Left forelimb (tissue), 1 donor: ENCODE results near the gene TTC27.
A peak's percentile ranks its signal among the peaks of the same experiment; 100 is the strongest.
"Not testable (repeated sequence)": the region's sequence is repeated elsewhere in the genome, so short reads cannot be mapped to it uniquely, and the experiment has no call there.

Source experiments
- DNase-seq: peaks from one replicate; pipeline ENCODE4 v3.0.0-alpha.2; 2018; ENCODE audit warnings: low spot score

The TTC27 gene

GRCh38 chr2:32627814-32628579 is at the start of gene TTC27:
Gene TTC27, plus strand, starts transcription at chr2:32628050. Its CDS starts 243 bp downstream, at chr2:32628293.
- DNase-seq: peak; percentile 95

GRCh38 chr2:32591669-32592463 is 36.0 kb upstream of the TTC27 start:
- DNase-seq: no peak

GRCh38 chr2:32594573-32594972 is 33.3 kb upstream of the TTC27 start:
- DNase-seq: no peak

- no peak for DNase-seq
Observed at GRCh38 chr2:32611366-32611765, 16.5 kb upstream of the TTC27 start.

GRCh38 chr2:32611771-32612170 is 16.1 kb upstream of the TTC27 start:
- no peak for DNase-seq

GRCh38 chr2:32614084-32614483 is 13.8 kb upstream of the TTC27 start:
- no peak for DNase-seq

GRCh38 chr2:32617599-32618189 is 10.2 kb upstream of the TTC27 start:
- no peak for DNase-seq

GRCh38 chr2:32622570-32623310 is 5.1 kb upstream of the TTC27 start:
- no peak for DNase-seq

GRCh38 chr2:32623311-32623706 is 4.5 kb upstream of the TTC27 start:
- DNase-seq: no peak

- DNase-seq: no peak
Observed at GRCh38 chr2:32624812-32625211, 3.0 kb upstream of the TTC27 start.

- DNase-seq: no peak
Observed at GRCh38 chr2:32626639-32627221, 1.1 kb upstream of the TTC27 start.

- DNase-seq: no peak
Observed at GRCh38 chr2:32627441-32627813, 423 bp upstream of the TTC27 start.

- no peak for DNase-seq
Observed at GRCh38 chr2:32632089-32632488, 4.2 kb downstream of the TTC27 start.

GRCh38 chr2:32633040-32633439 is 5.2 kb downstream of the TTC27 start:
- DNase-seq: no peak

- DNase-seq: not testable (repeated sequence)
Observed at GRCh38 chr2:32638548-32638947, 10.7 kb downstream of the TTC27 start.

- no peak for DNase-seq
Observed at GRCh38 chr2:32641180-32641579, 13.3 kb downstream of the TTC27 start.

- DNase-seq: no peak
Observed at GRCh38 chr2:32647180-32647651, 19.4 kb downstream of the TTC27 start.

- no peak for DNase-seq
Observed at GRCh38 chr2:32652555-32653209, 24.8 kb downstream of the TTC27 start.

GRCh38 chr2:32656069-32656468 is 28.2 kb downstream of the TTC27 start:
- DNase-seq: no peak

GRCh38 chr2:32663864-32664263 is 36.0 kb downstream of the TTC27 start:
- DNase-seq: no peak

GRCh38 chr2:32666704-32667103 is 38.9 kb downstream of the TTC27 start:
- DNase-seq: no peak
